OCI-LY7 (cell line): ENCODE measurements around the gene PLEKHG5. TPM values are rescaled to one million over a fixed set of nuclear protein-coding genes. Genes with fewer than 3 reads are reported as not detected.
A peak's percentile ranks its signal among the peaks of the same experiment; 100 is the strongest.

Source experiments
- BruUV-seq: library from RNA; stranded (reverse); fragments of 400-500 nt; replicated peaks from 2 replicates; lab custom pipeline; 2021; lab: Mats Ljungman, UMichigan
- CTCF ChIA-PET: fragments of 300-600 bp; sonication (Branson Sonifier 250); formaldehyde crosslinking; loops from one replicate; lab custom pipeline; 2022; ENCODE audit warnings: antibody characterized with exemption; ENCODE audit not compliant: unreplicated experiment; lab: Charles Lee
- POLR2A ChIA-PET: fragments of 300-600 bp; sonication (Branson Sonifier 250); formaldehyde crosslinking; loops from one replicate; lab custom pipeline; 2022; ENCODE audit warnings: antibody characterized with exemption; lab: Charles Lee
- DNase-seq: peaks from one replicate; pipeline ENCODE4 v3.0.0-alpha.2; 2015; ENCODE audit warnings: low spot score
- H2AFZ ChIP-seq: fragments of 200-600 bp; sonication (generic), shearing (Covaris generic); 2 replicates; pipeline ENCODE4 v1.6.1; 2014; ENCODE audit warnings: mild to moderate bottlenecking, antibody characterized with exemption, low read length, moderate library complexity
- H3K27ac ChIP-seq: fragments of 200-600 bp; sonication (generic); 2 replicates; pipeline ENCODE4 v1.5.1; 2014; ENCODE audit warnings: mixed run types, low read depth, mild to moderate bottlenecking, moderate library complexity, low read length, inconsistent platforms; ENCODE audit not compliant: poor library complexity, severe bottlenecking
- H3K36me3 ChIP-seq: fragments of 200-600 bp; sonication (generic); 2 replicates; pipeline ENCODE4 v1.6.1; 2014; ENCODE audit warnings: mild to moderate bottlenecking, antibody characterized with exemption, low read length, moderate library complexity, mixed read lengths; ENCODE audit not compliant: insufficient read depth
- H3K4me1 ChIP-seq: fragments of 200-600 bp; sonication (generic); 2 replicates; pipeline ENCODE4 v1.5.1; 2014; ENCODE audit warnings: mild to moderate bottlenecking, low read length; ENCODE audit not compliant: insufficient read depth, poor library complexity, severe bottlenecking
- H3K4me2 ChIP-seq: fragments of 200-600 bp; sonication (generic); 2 replicates; pipeline ENCODE4 v1.6.1; 2014; ENCODE audit warnings: mild to moderate bottlenecking, low read length
- H3K4me3 ChIP-seq: fragments of 200-600 bp; sonication (generic); 2 replicates; pipeline ENCODE4 v1.5.1; 2014; ENCODE audit warnings: mild to moderate bottlenecking, low read depth, low read length; ENCODE audit not compliant: poor library complexity, severe bottlenecking
- H3K79me2 ChIP-seq: fragments of 200-600 bp; sonication (generic); 2 replicates; pipeline ENCODE4 v1.6.1; 2016; ENCODE audit warnings: low read depth, mild to moderate bottlenecking, low read length, moderate library complexity, mixed read lengths; ENCODE audit not compliant: insufficient read depth
- H3K9me2 ChIP-seq: fragments of 200-600 bp; sonication (generic); 2 replicates; pipeline ENCODE4 v1.6.1; 2016; ENCODE audit warnings: mild to moderate bottlenecking, low read length, mixed read lengths; ENCODE audit not compliant: insufficient read depth
- H3K9me3 ChIP-seq: fragments of 200-600 bp; sonication (generic); 2 replicates; pipeline ENCODE4 v1.6.1; 2014; ENCODE audit warnings: mild to moderate bottlenecking, mixed run types, low read length, mixed read lengths
- H4K20me1 ChIP-seq: fragments of 200-600 bp; sonication (generic); 2 replicates; pipeline ENCODE4 v1.6.1; 2014; ENCODE audit warnings: mild to moderate bottlenecking, antibody characterized with exemption, low read length, moderate library complexity, mixed read lengths; ENCODE audit not compliant: insufficient read depth
- EZH2phosphoT487 ChIP-seq: fragments of 200-600 bp; sonication (generic); IDR thresholded peaks from 2 replicates; pipeline ENCODE4 v1.6.1; 2018; ENCODE audit warnings: low read depth, borderline replicate concordance, mild to moderate bottlenecking, mixed run types, antibody characterized with exemption, low read length, moderate library complexity, mixed read lengths
- intact Hi-C: fragments of 100-400 bp; cut with micrococcal nuclease; formaldehyde crosslinking; loops from one replicate; pipeline ENCODE4 v1.10.0; 2022; ENCODE audit not compliant: unreplicated experiment
- total RNA-seq, 2 experiments: library from RNA; depleted of rRNA in 1 of 2; stranded (reverse); fragments of >200 nt in 1 of 2; shearing (Covaris generic) in 1 of 2; gene quantifications; 2 replicates each; pipeline ENCODE4 v1.2.3, GENCODE V29; 2014 to 2022
- TF ChIP-seq, protein P1 (sequence below): fragments of 200-600 bp; sonication (generic); conservative IDR thresholded peaks from 2 replicates; pipeline ENCODE4 v1.5.1; 2014; ENCODE audit warnings: mild to moderate bottlenecking, antibody characterized with exemption, low read length, moderate library complexity, mixed read lengths

Gene PLEKHG5
- total RNA-seq, 2 experiments from 2014 or later: 1.6 to 2.4 TPM

DNA sequence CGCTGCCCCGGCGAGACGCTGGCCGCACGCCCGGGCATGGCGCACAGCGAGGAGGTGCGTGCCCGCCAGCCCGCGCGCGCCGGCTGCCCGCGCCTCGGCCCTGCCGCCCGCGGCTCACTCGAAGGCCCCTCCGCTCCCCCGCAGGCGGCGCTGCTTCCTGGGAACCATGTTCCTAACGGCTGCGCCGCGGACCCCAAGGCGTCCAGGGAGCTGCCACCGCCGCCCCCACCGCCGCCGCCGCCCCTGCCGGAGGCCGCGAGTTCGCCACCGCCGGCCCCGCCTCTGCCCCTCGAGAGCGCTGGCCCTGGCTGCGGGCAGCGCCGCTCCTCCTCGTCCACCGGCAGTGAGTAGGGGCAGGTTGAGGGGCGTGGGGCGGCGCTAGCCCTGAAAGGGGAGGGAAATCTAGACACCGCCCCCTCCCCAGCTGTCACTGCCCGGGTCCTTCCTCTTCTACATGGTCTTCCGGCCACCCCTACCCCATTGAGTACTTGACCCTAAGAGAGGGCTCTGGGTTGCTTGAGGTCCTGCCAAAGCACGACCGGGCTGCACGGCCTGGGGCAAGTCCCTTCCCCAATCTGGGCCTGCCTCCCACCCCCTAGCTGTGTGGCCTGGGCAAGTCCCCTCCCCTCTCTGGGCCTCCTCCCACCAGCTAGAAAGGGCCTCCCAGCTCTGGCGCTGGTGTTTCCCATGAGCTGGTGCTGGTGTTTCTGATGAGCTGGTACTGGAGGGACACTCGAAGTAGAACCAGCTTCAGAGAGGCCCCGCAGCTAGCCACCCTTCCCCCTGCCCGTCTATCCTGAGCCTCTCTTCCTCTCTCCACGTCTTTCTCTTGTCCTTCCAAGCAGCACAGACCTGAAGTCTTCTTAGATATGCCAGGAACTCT, 42.5 kb downstream of the PLEKHG5 start:
- Histone ChIP-seq H2AFZ (no peak overlapping the region), H3K4me1 (peaks cover 12% of the 10 kb centered on the region), H3K79me2 (no peaks in the 10 kb centered on the region), H3K9me2 (no peaks in the 10 kb centered on the region), H3K9me3 (no peaks in the 10 kb centered on the region), H3K36me3 (no peaks in the 10 kb centered on the region), H3K4me3 (no peak overlapping the region), H4K20me1 (no peaks in the 10 kb centered on the region), H3K27ac (no peak overlapping the region), H3K4me2 (no peak overlapping the region)
- no TSS peak for BruUV-seq
- ChIA-PET POLR2A (interaction anchor here (0.6 kb wide), 1 partner anchor 29 kb away, joined by 3 read pairs; no protein-coding TSS in a partner anchor), CTCF (no interaction called here)
- intact Hi-C loops: no loop called here
- DNase-seq: no peak
- no peak for TF ChIP-seq EZH2phosphoT487
- TF ChIP-seq, protein P1, sequence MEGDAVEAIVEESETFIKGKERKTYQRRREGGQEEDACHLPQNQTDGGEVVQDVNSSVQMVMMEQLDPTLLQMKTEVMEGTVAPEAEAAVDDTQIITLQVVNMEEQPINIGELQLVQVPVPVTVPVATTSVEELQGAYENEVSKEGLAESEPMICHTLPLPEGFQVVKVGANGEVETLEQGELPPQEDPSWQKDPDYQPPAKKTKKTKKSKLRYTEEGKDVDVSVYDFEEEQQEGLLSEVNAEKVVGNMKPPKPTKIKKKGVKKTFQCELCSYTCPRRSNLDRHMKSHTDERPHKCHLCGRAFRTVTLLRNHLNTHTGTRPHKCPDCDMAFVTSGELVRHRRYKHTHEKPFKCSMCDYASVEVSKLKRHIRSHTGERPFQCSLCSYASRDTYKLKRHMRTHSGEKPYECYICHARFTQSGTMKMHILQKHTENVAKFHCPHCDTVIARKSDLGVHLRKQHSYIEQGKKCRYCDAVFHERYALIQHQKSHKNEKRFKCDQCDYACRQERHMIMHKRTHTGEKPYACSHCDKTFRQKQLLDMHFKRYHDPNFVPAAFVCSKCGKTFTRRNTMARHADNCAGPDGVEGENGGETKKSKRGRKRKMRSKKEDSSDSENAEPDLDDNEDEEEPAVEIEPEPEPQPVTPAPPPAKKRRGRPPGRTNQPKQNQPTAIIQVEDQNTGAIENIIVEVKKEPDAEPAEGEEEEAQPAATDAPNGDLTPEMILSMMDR: no peak

DNA sequence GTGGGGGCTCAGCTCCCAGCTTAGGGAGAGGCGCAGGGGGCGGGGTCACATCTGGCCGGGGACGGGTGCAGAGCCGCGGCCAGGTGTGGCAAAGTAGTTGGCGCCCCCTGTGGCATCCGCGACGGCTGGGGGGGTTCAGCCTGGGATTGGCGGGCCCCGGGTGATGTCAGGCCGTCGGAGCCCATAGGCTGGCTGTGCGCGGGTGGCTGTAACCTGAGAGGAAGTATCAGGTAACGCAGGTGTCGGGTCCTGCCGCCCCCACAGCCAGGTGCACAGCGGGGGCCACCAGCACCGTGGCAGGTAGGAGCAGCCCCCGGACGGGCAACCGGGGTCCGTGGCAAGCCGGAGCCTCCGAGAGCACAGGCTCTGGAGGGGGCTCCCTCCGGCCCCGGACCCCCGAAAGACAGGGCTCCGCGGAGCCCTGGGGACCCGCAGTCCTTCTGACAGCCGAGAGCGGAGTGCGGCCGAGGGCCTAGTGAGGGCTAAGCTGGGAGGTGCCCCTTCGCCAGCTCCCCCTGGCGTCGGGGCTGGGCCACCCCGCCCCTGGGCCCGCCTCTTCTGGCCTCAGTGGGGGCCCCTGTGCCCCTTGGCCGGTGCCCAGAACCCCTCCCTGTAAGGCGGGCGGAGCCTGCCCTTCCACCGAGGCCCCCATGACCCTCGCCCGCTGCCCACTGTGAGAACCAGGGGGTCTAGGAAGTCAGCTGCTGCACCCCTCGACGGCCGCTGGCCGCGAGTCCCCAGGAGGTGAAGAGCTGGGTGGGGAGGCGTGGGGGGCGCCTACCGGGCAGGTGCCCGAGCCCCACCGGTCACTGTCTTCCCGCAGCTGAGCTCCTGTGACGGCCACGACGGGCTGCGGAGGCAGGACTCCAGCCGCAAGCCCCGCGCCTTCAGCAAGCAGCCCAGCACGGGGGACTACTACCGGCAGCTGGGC, 43.4 kb downstream of the PLEKHG5 start:
- no peaks in the 10 kb centered on the region for H3K36me3 ChIP-seq
- H3K4me3 ChIP-seq: peak overlapping the region; percentile 57
- peak overlapping the region; percentile 69 for H3K4me2 ChIP-seq
- TF ChIP-seq EZH2phosphoT487: no peak
- TF ChIP-seq, protein P1: peak; percentile 36; the same call in 1 of the 2 replicates
- H4K20me1 ChIP-seq: no peaks in the 10 kb centered on the region
- intact Hi-C loops: no loop called here
- DNase-seq: peak; percentile 42
- no peaks in the 10 kb centered on the region for H3K79me2 ChIP-seq
- no TSS peak for BruUV-seq
- H2AFZ ChIP-seq: no peak overlapping the region; the same call in 1 of the 2 replicates
- no peaks in the 10 kb centered on the region for H3K9me3 ChIP-seq
- CTCF ChIA-PET: interaction anchor here (0.7 kb wide), 1 partner anchor 530 kb away, joined by 3 read pairs; no protein-coding TSS in a partner anchor
- H3K27ac ChIP-seq: no peak overlapping the region
- POLR2A ChIA-PET: no interaction called here
- H3K4me1 ChIP-seq: peaks cover 12% of the 10 kb centered on the region
- no peaks in the 10 kb centered on the region for H3K9me2 ChIP-seq
